ENCODE data around the gene ITSN1.

DNA sequence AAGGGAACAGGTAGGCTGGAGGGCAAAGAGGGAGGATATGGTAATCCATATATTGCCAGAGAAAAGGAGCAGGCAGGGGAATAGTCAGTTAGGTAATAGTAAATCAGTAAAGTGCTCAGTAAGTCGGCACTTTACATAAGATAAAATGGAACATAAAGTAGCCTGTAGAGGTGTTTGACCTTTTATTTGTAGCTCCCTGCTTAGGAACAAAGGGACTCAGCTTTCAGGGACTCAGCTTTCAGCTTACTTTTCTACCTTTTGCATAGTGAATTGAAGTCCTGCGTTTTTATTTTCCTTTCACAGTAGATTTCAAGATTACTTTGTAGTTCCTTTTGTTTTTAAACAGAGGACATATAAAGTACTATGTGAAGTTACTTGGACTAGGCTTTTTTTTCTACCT, 87.3 kb downstream of the ITSN1 start:
- TF ChIP-seq POLR2A (IDR thresholded peaks at IDR 0.05) (no peak), POLR2AphosphoS5 (IDR thresholded peaks at IDR 0.05) (no peak), CTCF (IDR thresholded peaks at IDR 0.05) (no peak), EP300 (IDR thresholded peaks at IDR 0.05) (no peak)
